NCI-H510A treated with DMSO at 0.1 percent for 48 hours (cell line): ENCODE measurements around the gene PHGDH.
"Not testable (repeated sequence)": the region's sequence is repeated elsewhere in the genome, so short reads cannot be mapped to it uniquely, and the experiment has no call there.

Experiments
- DNase-seq: peaks from one replicate; lab custom pipeline; 2025; lab: John Stamatoyannopoulos, UW

The PHGDH gene

GRCh38 chr1:119711804-119712341 lies at the start of gene PHGDH:
PHGDH (plus strand) TSS chr1:119711934; CDS start chr1:119712023, 89 bp downstream.
- DNase-seq, result peak; percentile 94

- DNase-seq, result no peak
Observed at GRCh38 chr1:119662034-119662437, 49.7 kb upstream of the PHGDH start.

- DNase-seq, result no peak
Observed at GRCh38 chr1:119664067-119664466, 47.7 kb upstream of the PHGDH start.

- no peak for DNase-seq
Observed at GRCh38 chr1:119667173-119667572, 44.6 kb upstream of the PHGDH start.

GRCh38 chr1:119670898-119671297 lies 40.8 kb upstream of the PHGDH start:
- DNase-seq, result no peak

GRCh38 chr1:119673171-119673940 lies 38.4 kb upstream of the PHGDH start:
- DNase-seq, result no peak

- DNase-seq, result no peak
Observed at GRCh38 chr1:119674111-119674526, 37.6 kb upstream of the PHGDH start.

- DNase-seq, result peak; percentile 73
Observed at GRCh38 chr1:119674835-119675289, 36.9 kb upstream of the PHGDH start.

- peak; percentile 95 for DNase-seq
Observed at GRCh38 chr1:119675349-119676345, 36.1 kb upstream of the PHGDH start.

GRCh38 chr1:119676571-119677206 lies 35.0 kb upstream of the PHGDH start:
- DNase-seq, result no peak

GRCh38 chr1:119679223-119679622 lies 32.5 kb upstream of the PHGDH start:
- DNase-seq, result no peak

- DNase-seq, result no peak
Observed at GRCh38 chr1:119680193-119680592, 31.5 kb upstream of the PHGDH start.

- no peak for DNase-seq
Observed at GRCh38 chr1:119680723-119681122, 31.0 kb upstream of the PHGDH start.

GRCh38 chr1:119681560-119681959 lies 30.2 kb upstream of the PHGDH start:
- DNase-seq, result no peak

GRCh38 chr1:119682141-119682540 lies 29.6 kb upstream of the PHGDH start:
- no peak for DNase-seq

GRCh38 chr1:119683893-119684292 lies 27.8 kb upstream of the PHGDH start:
- no peak for DNase-seq

GRCh38 chr1:119686661-119687060 lies 25.1 kb upstream of the PHGDH start:
- DNase-seq, result peak; percentile 83

GRCh38 chr1:119687434-119688079 lies 24.2 kb upstream of the PHGDH start:
- DNase-seq, result peak; percentile 15

GRCh38 chr1:119688810-119689209 lies 22.9 kb upstream of the PHGDH start:
- DNase-seq, result no peak

- no peak for DNase-seq
Observed at GRCh38 chr1:119689511-119689910, 22.2 kb upstream of the PHGDH start.

- not testable (repeated sequence) for DNase-seq
Observed at GRCh38 chr1:119696863-119697262, 14.9 kb upstream of the PHGDH start.
